ENCODE measurements around the gene MRPL27. TPM values are rescaled to one million over a fixed set of nuclear protein-coding genes. Genes with fewer than 3 reads are reported as not detected.
A peak's percentile ranks its signal among the peaks of the same experiment; 100 is the strongest.

The MRPL27 gene
- total RNA-seq, 1 donor from 2014 or later, result 49.8 TPM

GRCh38 chr17:50392621-50393020 is 19.6 kb upstream of the MRPL27 start:
- no peak overlapping the region for H3K4me3 Mint-ChIP-seq (ENCODE audit: unreplicated experiment)

GRCh38 chr17:50389534-50389933 is 16.6 kb upstream of the MRPL27 start:
- H3K36me3 Mint-ChIP-seq (ENCODE audit: low read depth), result peaks cover 63% of the 10 kb centered on the region
- no peak overlapping the region for H3K4me3 Mint-ChIP-seq (ENCODE audit: unreplicated experiment)
- DNase-seq (ENCODE audit: low spot score), result no peak
- no peaks in the 10 kb centered on the region for H3K9me3 Mint-ChIP-seq (ENCODE audit: low read depth)
- no peaks in the 10 kb centered on the region for H3K27me3 Mint-ChIP-seq (ENCODE audit: low read depth)
- peaks cover 29% of the 10 kb centered on the region for H3K4me1 Mint-ChIP-seq (ENCODE audit: low read depth)
- TF ChIP-seq CTCF (IDR thresholded peaks at IDR 0.05), result no peak
- no peak overlapping the region for H3K27ac Mint-ChIP-seq (ENCODE audit: unreplicated experiment)

More at GRCh38 chr17:50392621-50393020, 19.6 kb upstream of the MRPL27 start:
- H3K9me3 Mint-ChIP-seq (ENCODE audit: low read depth), result no peaks in the 10 kb centered on the region
- no peak for TF ChIP-seq CTCF (IDR thresholded peaks at IDR 0.05)
- H3K36me3 Mint-ChIP-seq (ENCODE audit: low read depth), result peaks cover 40% of the 10 kb centered on the region
- no peak for DNase-seq (ENCODE audit: low spot score)
- H3K27ac Mint-ChIP-seq (ENCODE audit: unreplicated experiment), result no peak overlapping the region
- H3K4me1 Mint-ChIP-seq (ENCODE audit: low read depth), result peaks cover 32% of the 10 kb centered on the region
- H3K27me3 Mint-ChIP-seq (ENCODE audit: low read depth), result no peaks in the 10 kb centered on the region

GRCh38 chr17:50388728-50389127 is 15.7 kb upstream of the MRPL27 start:
- no peak overlapping the region for H3K27ac Mint-ChIP-seq (ENCODE audit: unreplicated experiment)
- H3K36me3 Mint-ChIP-seq (ENCODE audit: low read depth), result peaks cover 62% of the 10 kb centered on the region
- H3K9me3 Mint-ChIP-seq (ENCODE audit: low read depth), result no peaks in the 10 kb centered on the region
- H3K4me1 Mint-ChIP-seq (ENCODE audit: low read depth), result peaks cover 22% of the 10 kb centered on the region
- H3K27me3 Mint-ChIP-seq (ENCODE audit: low read depth), result no peaks in the 10 kb centered on the region
- no peak overlapping the region for H3K4me3 Mint-ChIP-seq (ENCODE audit: unreplicated experiment)
- no peak for DNase-seq (ENCODE audit: low spot score)
- TF ChIP-seq CTCF (IDR thresholded peaks at IDR 0.05), result no peak

GRCh38 chr17:50386510-50386909 is 13.5 kb upstream of the MRPL27 start:
- DNase-seq (ENCODE audit: low spot score), result no peak
- H3K4me1 Mint-ChIP-seq (ENCODE audit: low read depth), result peaks cover 16% of the 10 kb centered on the region
- H3K4me3 Mint-ChIP-seq (ENCODE audit: unreplicated experiment), result no peak overlapping the region
- H3K27ac Mint-ChIP-seq (ENCODE audit: unreplicated experiment), result no peak overlapping the region
- peaks cover 62% of the 10 kb centered on the region for H3K36me3 Mint-ChIP-seq (ENCODE audit: low read depth)
- no peaks in the 10 kb centered on the region for H3K9me3 Mint-ChIP-seq (ENCODE audit: low read depth)
- no peaks in the 10 kb centered on the region for H3K27me3 Mint-ChIP-seq (ENCODE audit: low read depth)
- no peak for TF ChIP-seq CTCF (IDR thresholded peaks at IDR 0.05)

GRCh38 chr17:50382931-50383330 is 9.9 kb upstream of the MRPL27 start:
- Mint-ChIP-seq H3K4me1 (ENCODE audit: low read depth) (peaks cover 15% of the 10 kb centered on the region), H3K27ac (ENCODE audit: unreplicated experiment) (no peak overlapping the region), H3K9me3 (ENCODE audit: low read depth) (no peaks in the 10 kb centered on the region), H3K4me3 (ENCODE audit: unreplicated experiment) (no peak overlapping the region), H3K36me3 (ENCODE audit: low read depth) (peaks cover 55% of the 10 kb centered on the region), H3K27me3 (ENCODE audit: low read depth) (no peaks in the 10 kb centered on the region)
- DNase-seq (ENCODE audit: low spot score), result peak; percentile 57
- no peak for TF ChIP-seq CTCF (IDR thresholded peaks at IDR 0.05)

Measured in chondrocyte (in vitro differentiated cells).